Stomach (tissue), 4 donors: ENCODE results near the gene GPR176.

ENCODE experiments used
- POLR2AphosphoS5 ChIP-seq, 3 donors: sonication (generic); formaldehyde crosslinking; IDR thresholded peaks; one replicate each; pipeline ENCODE4 v1.6.1; 2016; ENCODE audit warnings: antibody characterized with exemption in 3 of 3
- TF ChIP-seq, protein P1 (sequence below), 7 experiments: fragments of 450-650 bp in 4 of 7; fragments of 200-600 bp in 3 of 7; sonication (generic) in 3 of 7; IDR thresholded peaks; one replicate each; pipeline ENCODE4 v1.5.1; 2016 to 2019; ENCODE audit warnings: antibody characterized with exemption in 7 of 7, control low read depth in 2 of 7, mild to moderate bottlenecking in 1 of 7

DNA sequence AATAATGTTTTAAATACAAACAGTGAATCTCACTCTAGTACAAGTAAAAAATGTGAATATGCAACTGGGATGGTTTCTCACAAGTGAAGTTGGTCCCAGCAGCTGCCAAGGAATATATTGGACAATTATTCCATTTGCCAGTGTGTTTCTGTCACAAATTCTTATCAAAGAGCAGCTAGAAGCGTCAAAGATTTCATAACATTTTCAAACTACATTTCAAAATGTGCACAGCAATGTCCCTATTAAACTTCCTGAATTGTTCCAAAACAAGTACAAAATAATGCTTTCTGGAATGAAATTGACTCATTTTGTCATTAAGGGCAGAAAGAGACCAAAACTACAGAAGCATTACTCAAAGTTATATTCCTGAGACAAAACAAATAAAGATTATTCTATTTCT, 38.3 kb downstream of the GPR176 start:
- TF ChIP-seq POLR2AphosphoS5 (IDR thresholded peaks at IDR 0.05), result no peak
- TF ChIP-seq, protein P1, sequence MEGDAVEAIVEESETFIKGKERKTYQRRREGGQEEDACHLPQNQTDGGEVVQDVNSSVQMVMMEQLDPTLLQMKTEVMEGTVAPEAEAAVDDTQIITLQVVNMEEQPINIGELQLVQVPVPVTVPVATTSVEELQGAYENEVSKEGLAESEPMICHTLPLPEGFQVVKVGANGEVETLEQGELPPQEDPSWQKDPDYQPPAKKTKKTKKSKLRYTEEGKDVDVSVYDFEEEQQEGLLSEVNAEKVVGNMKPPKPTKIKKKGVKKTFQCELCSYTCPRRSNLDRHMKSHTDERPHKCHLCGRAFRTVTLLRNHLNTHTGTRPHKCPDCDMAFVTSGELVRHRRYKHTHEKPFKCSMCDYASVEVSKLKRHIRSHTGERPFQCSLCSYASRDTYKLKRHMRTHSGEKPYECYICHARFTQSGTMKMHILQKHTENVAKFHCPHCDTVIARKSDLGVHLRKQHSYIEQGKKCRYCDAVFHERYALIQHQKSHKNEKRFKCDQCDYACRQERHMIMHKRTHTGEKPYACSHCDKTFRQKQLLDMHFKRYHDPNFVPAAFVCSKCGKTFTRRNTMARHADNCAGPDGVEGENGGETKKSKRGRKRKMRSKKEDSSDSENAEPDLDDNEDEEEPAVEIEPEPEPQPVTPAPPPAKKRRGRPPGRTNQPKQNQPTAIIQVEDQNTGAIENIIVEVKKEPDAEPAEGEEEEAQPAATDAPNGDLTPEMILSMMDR (IDR thresholded peaks at IDR 0.05), result no peak
